H1 (cell line): ENCODE measurements around the gene GPC6. TPM values are rescaled to one million over a fixed set of nuclear protein-coding genes. Genes with fewer than 3 reads are reported as not detected.

Experiments
- CTCF ChIA-PET: fragments of 300-600 bp; sonication (Branson Sonifier 250); formaldehyde crosslinking; loops from one replicate; lab custom pipeline; 2021; ENCODE audit not compliant: partially characterized antibody; lab: Charles Lee
- POLR2A ChIA-PET: fragments of 300-600 bp; sonication (Branson Sonifier 250); formaldehyde crosslinking; loops from one replicate; lab custom pipeline; 2021; ENCODE audit warnings: inconsistent platforms; ENCODE audit not compliant: partially characterized antibody; lab: Charles Lee
- DNase-seq, 2 experiments: peaks; one replicate each; pipeline versions ENCODE4 v3.0.0 to v3.0.0-alpha.2; 2010 to 2022; ENCODE audit warnings: low spot score in 2 of 2, low read depth in 1 of 2, mixed read lengths in 1 of 2
- FAIRE-seq: peaks from 2 replicates; lab custom pipeline; 2011; peaks lifted over from hg19 to GRCh38; lab: Jason Lieb, UNC
- H2AFZ ChIP-seq: 2 replicates; pipeline ENCODE4 v1.8.1; 2012; ENCODE audit warnings: low read length, inconsistent platforms
- H2AK5ac ChIP-seq: 2 replicates; pipeline ENCODE4 v1.6.1; 2013; ENCODE audit warnings: low read depth, low read length
- H2BK120ac ChIP-seq: replicated peaks from 2 replicates; pipeline ENCODE3; 2013; ENCODE audit warnings: low read depth, low read length, inconsistent platforms
- H2BK12ac ChIP-seq: 2 replicates; pipeline ENCODE4 v1.6.1; 2013; ENCODE audit warnings: low read depth, low read length
- H2BK15ac ChIP-seq: 2 replicates; pipeline ENCODE4 v1.6.1; 2013; ENCODE audit warnings: low read length
- H2BK20ac ChIP-seq: 2 replicates; pipeline ENCODE4 v1.6.1; 2013; ENCODE audit warnings: low read length
- H2BK5ac ChIP-seq: 2 replicates; pipeline ENCODE4 v1.6.1; 2013; ENCODE audit warnings: low read depth, low read length
- H3K14ac ChIP-seq: 2 replicates; pipeline ENCODE4 v1.6.1; 2013; ENCODE audit warnings: inconsistent platforms; ENCODE audit not compliant: insufficient read length
- H3K18ac ChIP-seq: 2 replicates; pipeline ENCODE4 v1.6.1; 2013; ENCODE audit warnings: low read length; ENCODE audit errors: extremely low read depth
- H3K23ac ChIP-seq: 2 replicates; pipeline ENCODE4 v1.6.1; 2013; ENCODE audit warnings: inconsistent platforms; ENCODE audit not compliant: insufficient read length
- H3K23me2 ChIP-seq: 2 replicates; pipeline ENCODE4 v1.6.1; 2013; ENCODE audit warnings: low read depth, low read length
- H3K27ac ChIP-seq: 2 replicates; pipeline ENCODE4 v1.6.1; 2011; ENCODE audit warnings: low read depth, low read length, inconsistent platforms
- H3K27me3 ChIP-seq, 4 experiments: replicated peaks in 1 of 4; 1 replicate in 1 of 4; 2 replicates in 3 of 4; pipeline versions ENCODE4 v1.6.1 to v1.8.1; 2011 to 2013; ENCODE audit warnings: low read length in 3 of 4, mild to moderate bottlenecking in 3 of 4, inconsistent platforms in 2 of 4, mixed read lengths in 2 of 4, moderate library complexity in 1 of 4; ENCODE audit not compliant: control insufficient read depth in 3 of 4, insufficient read depth in 3 of 4; ENCODE audit errors: extremely low read depth in 1 of 4
- H3K36me3 ChIP-seq, 4 experiments: 2 replicates each; pipeline versions ENCODE4 v1.6.1 to v1.8.1; 2011 to 2013; ENCODE audit warnings: mild to moderate bottlenecking in 4 of 4, low read length in 3 of 4, moderate library complexity in 2 of 4, control low read depth in 1 of 4, inconsistent platforms in 1 of 4; ENCODE audit not compliant: insufficient read depth in 4 of 4, control insufficient read depth in 2 of 4
- H3K4ac ChIP-seq: replicated peaks from 2 replicates; pipeline ENCODE3; 2013; ENCODE audit warnings: low read length, low read depth, mixed read lengths, inconsistent platforms; ENCODE audit not compliant: insufficient read length
- H3K4me1 ChIP-seq, 4 experiments: replicated peaks in 1 of 4; 1 replicate in 1 of 4; 2 replicates in 3 of 4; pipeline versions ENCODE4 v1.6.1 to v1.8.1; 2011 to 2013; ENCODE audit warnings: low read length in 3 of 4, inconsistent platforms in 2 of 4, mixed read lengths in 1 of 4; ENCODE audit not compliant: insufficient read depth in 4 of 4, control insufficient read depth in 3 of 4
- H3K4me2 ChIP-seq, 2 experiments: 2 replicates each; pipeline versions ENCODE4 v1.6.1 to v1.8.1; 2011 to 2013; ENCODE audit warnings: low read depth in 2 of 2, low read length in 2 of 2, control low read depth in 1 of 2, inconsistent platforms in 1 of 2, mild to moderate bottlenecking in 1 of 2; ENCODE audit not compliant: insufficient read depth in 1 of 2
- H3K4me3 ChIP-seq, 4 experiments: fragments of 200-600, 300-600 bp in 1 of 4; sonication (generic), shearing (Covaris generic), sonication (Bioruptor Twin) in 1 of 4; 2 replicates each; pipeline versions ENCODE4 v1.5.1 to v1.8.1; 2011 to 2016; ENCODE audit warnings: low read length in 4 of 4, low read depth in 3 of 4, control low read depth in 2 of 4, inconsistent platforms in 2 of 4, mild to moderate bottlenecking in 2 of 4, mixed read lengths in 1 of 4, moderate library complexity in 1 of 4; ENCODE audit not compliant: insufficient read depth in 2 of 4; ENCODE audit errors: extremely low read depth in 1 of 4
- H3K56ac ChIP-seq: replicated peaks from 2 replicates; pipeline ENCODE3; 2013; ENCODE audit warnings: low read depth, mild to moderate bottlenecking, mixed read lengths, low read length, inconsistent platforms; ENCODE audit not compliant: insufficient read length
- H3K79me1 ChIP-seq: 2 replicates; pipeline ENCODE4 v1.6.1; 2013; ENCODE audit warnings: low read depth, low read length, control low read depth
- H3K79me2 ChIP-seq, 2 experiments: 2 replicates each; pipeline versions ENCODE4 v1.6.1 to v1.8.1; 2012 to 2013; ENCODE audit warnings: low read length in 2 of 2, mild to moderate bottlenecking in 2 of 2, inconsistent platforms in 1 of 2; ENCODE audit not compliant: insufficient read depth in 2 of 2, control insufficient read depth in 1 of 2
- H3K9ac ChIP-seq, 4 experiments: replicated peaks in 1 of 4; 1 replicate in 1 of 4; 2 replicates in 3 of 4; pipeline versions ENCODE4 v1.6.1 to v1.8.1; 2011 to 2013; ENCODE audit warnings: low read depth in 3 of 4, low read length in 3 of 4, control low read depth in 2 of 4, mild to moderate bottlenecking in 2 of 4, moderate library complexity in 2 of 4, inconsistent platforms in 1 of 4; ENCODE audit errors: extremely low read depth in 1 of 4
- H3K9me3 ChIP-seq, 2 experiments: 2 replicates each; pipeline versions ENCODE4 v1.6.1 to v1.8.1; 2012 to 2013; ENCODE audit warnings: mild to moderate bottlenecking in 2 of 2, moderate library complexity in 2 of 2, control low read depth in 1 of 2, inconsistent platforms in 1 of 2, low read depth in 1 of 2, low read length in 1 of 2, mixed read lengths in 1 of 2; ENCODE audit not compliant: insufficient read depth in 2 of 2
- H4K20me1 ChIP-seq, 2 experiments: replicated peaks in 1 of 2; 2 replicates each; pipeline versions ENCODE3 to v1.8.1; 2011 to 2013; ENCODE audit warnings: inconsistent platforms in 2 of 2, low read length in 2 of 2, mild to moderate bottlenecking in 1 of 2; ENCODE audit not compliant: insufficient read depth in 2 of 2, control insufficient read depth in 1 of 2
- H4K5ac ChIP-seq: 2 replicates; pipeline ENCODE4 v1.6.1; 2013; ENCODE audit warnings: low read length, low read depth, mixed read lengths, inconsistent platforms; ENCODE audit not compliant: insufficient read length
- H4K8ac ChIP-seq: 2 replicates; pipeline ENCODE4 v1.8.0; 2013; ENCODE audit warnings: mild to moderate bottlenecking, moderate library complexity, low read length, inconsistent platforms; ENCODE audit not compliant: insufficient read depth; ENCODE audit errors: extremely low read depth
- H4K91ac ChIP-seq: replicated peaks from 2 replicates; pipeline ENCODE3; 2013; ENCODE audit warnings: low read length, mixed read lengths, inconsistent platforms; ENCODE audit not compliant: insufficient read length
- BACH1 ChIP-seq: IDR thresholded peaks from 2 replicates; pipeline ENCODE4 v1.6.1; 2012; ENCODE audit warnings: low read length, improper control_type of control experiment
- BCL11A ChIP-seq, 2 experiments: IDR thresholded peaks; one replicate each; pipeline ENCODE4 v1.6.1; 2011; ENCODE audit warnings: low read depth in 2 of 2, low read length in 2 of 2, mild to moderate bottlenecking in 2 of 2
- CEBPB ChIP-seq: IDR thresholded peaks from 2 replicates; pipeline ENCODE4 v1.6.1; 2012; ENCODE audit warnings: low read depth, low read length
- EP300 ChIP-seq, 2 experiments: IDR thresholded peaks; 1 replicate in 1 of 2; 2 replicates in 1 of 2; pipeline ENCODE4 v1.6.1; 2011 to 2012; ENCODE audit warnings: low read depth in 2 of 2, low read length in 2 of 2, mild to moderate bottlenecking in 2 of 2, borderline replicate concordance in 1 of 2, inconsistent platforms in 1 of 2, moderate library complexity in 1 of 2
- JUN ChIP-seq: IDR thresholded peaks from 2 replicates; pipeline ENCODE4 v1.6.1; 2011; ENCODE audit warnings: low read depth, mild to moderate bottlenecking, improper control_type of control experiment, low read length
- POLR2A ChIP-seq, 2 experiments: IDR thresholded peaks; 1 replicate in 1 of 2; 2 replicates in 1 of 2; pipeline ENCODE4 v1.6.1; 2011; ENCODE audit warnings: low read depth in 2 of 2, low read length in 2 of 2, mild to moderate bottlenecking in 2 of 2; ENCODE audit errors: control extremely low read depth in 1 of 2
- POU5F1 ChIP-seq: IDR thresholded peaks from 2 replicates; pipeline ENCODE4 v1.6.1; 2011; ENCODE audit warnings: low read depth, mild to moderate bottlenecking, low read length, moderate library complexity
- RAD21 ChIP-seq, 2 experiments: IDR thresholded peaks in 1 of 2; conservative IDR thresholded peaks in 1 of 2; 2 replicates each; pipeline ENCODE4 v1.6.1; 2011; ENCODE audit warnings: low read depth in 2 of 2, low read length in 2 of 2, improper control_type of control experiment in 1 of 2, inconsistent platforms in 1 of 2, mild to moderate bottlenecking in 1 of 2, moderate library complexity in 1 of 2
- RBBP5 ChIP-seq: IDR thresholded peaks from 2 replicates; pipeline ENCODE4 v1.7.1; 2012; ENCODE audit warnings: low read depth, mild to moderate bottlenecking, inconsistent platforms, low read length, moderate library complexity, borderline replicate concordance
- RNF2 ChIP-seq: fragments of 200-900, 300-1000 bp; sonication (generic); IDR thresholded peaks from 2 replicates; pipeline ENCODE4 v1.7.1; 2016; ENCODE audit warnings: borderline replicate concordance, low read depth, mild to moderate bottlenecking, antibody characterized with exemption, low read length; ENCODE audit not compliant: poor library complexity, severe bottlenecking; ENCODE audit errors: missing control alignments
- SIN3A ChIP-seq, 2 experiments: IDR thresholded peaks in 1 of 2; conservative IDR thresholded peaks in 1 of 2; 2 replicates each; pipeline ENCODE4 v1.6.1; 2011 to 2012; ENCODE audit warnings: low read length in 2 of 2, improper control_type of control experiment in 1 of 2, low read depth in 1 of 2, mild to moderate bottlenecking in 1 of 2
- SRF ChIP-seq: IDR thresholded peaks from 2 replicates; pipeline ENCODE4 v1.6.1; 2011; ENCODE audit warnings: mild to moderate bottlenecking, low read depth, low read length, moderate library complexity
- WGBS, 2 experiments: shearing (Covaris generic) in 1 of 2; methylation state at CpG; one replicate each; pipeline versions ENCODE4 v1.1.6 to v1.1.7; 2013 to 2015; ENCODE audit warnings: low lambda C conversion rate in 2 of 2, mixed read lengths in 2 of 2, inconsistent platforms in 1 of 2, low coverage in 1 of 2, missing lambda C conversion rate in 1 of 2; ENCODE audit not compliant: insufficient replicate concordance in 2 of 2, insufficient coverage in 1 of 2, insufficient read length in 1 of 2; ENCODE audit errors: extremely low coverage in 1 of 2, missing lambda C conversion rate in 1 of 2; 5-methylcytosine and 5-hydroxymethylcytosine counted together
- polyA plus RNA-seq, 7 experiments: library from polyadenylated mRNA; depleted of rRNA in 3 of 7; stranded (reverse) in 5 of 7; unstranded in 2 of 7; fragments of >200 nt in 5 of 7; fragments of 200-250 nt in 2 of 7; gene quantifications; 1 replicate in 5 of 7; 2 replicates in 1 of 7; 4 replicates in 1 of 7; pipeline versions ENCODE4 v1.2.1 to v1.2.3, GENCODE V29; 2011 to 2013; ENCODE audit warnings: missing spikeins in 2 of 7, mixed read lengths in 2 of 7
- total RNA-seq: library from RNA; stranded (reverse); fragmentation: NEBNext Ultra II Directional; extraction: Animal tissue kit (Norgen Biotek cat#: 25700); gene quantifications from 2 replicates; pipeline ENCODE4 v1.2.1, GENCODE V29; 2021

Gene GPC6
- total and polyA plus RNA-seq, 2 of the 8 experiments (the other 6 are each of a cell fraction or from before 2014, with no cell fraction given): 5.4 to 12.0 TPM

- H4K91ac ChIP-seq: no peak overlapping the region
- peaks cover 5 to 12% (median 10%) of the 10 kb centered on the region in 4 experiments; a peak in 6 of 7 replicates for H3K4me1 ChIP-seq
- H4K8ac ChIP-seq: no peak overlapping the region
- no peak for TF ChIP-seq RNF2
- no peak for TF ChIP-seq RAD21 (IDR thresholded peaks at IDR 0.05 in 1 of 2, conservative IDR thresholded peaks at IDR 0.05 in 1 of 2; ENCODE audit: low read depth in 2 of 2, low read length in 2 of 2)
- no peak for TF ChIP-seq SRF
- TF ChIP-seq JUN: no peak
- TF ChIP-seq POLR2A (IDR thresholded peaks at IDR 0.05; ENCODE audit: control extremely low read depth in 1 of 2, low read depth in 2 of 2, low read length in 2 of 2): no peak
- TF ChIP-seq CEBPB: no peak
- TF ChIP-seq BCL11A (IDR thresholded peaks at IDR 0.05; ENCODE audit: low read depth in 2 of 2, low read length in 2 of 2): no peak
- TF ChIP-seq RBBP5: no peak
- no peak for TF ChIP-seq BACH1
- no peak for TF ChIP-seq EP300 (IDR thresholded peaks at IDR 0.05; ENCODE audit: borderline replicate concordance in 1 of 2, low read depth in 2 of 2, low read length in 2 of 2)
- TF ChIP-seq SIN3A (conservative IDR thresholded peaks at IDR 0.05 in 1 of 2, IDR thresholded peaks at IDR 0.05 in 1 of 2; ENCODE audit: low read depth in 1 of 2, low read length in 2 of 2): no peak
- TF ChIP-seq POU5F1: no peak
- H2BK12ac ChIP-seq: no peak overlapping the region
- no peak overlapping the region for H3K14ac ChIP-seq
- H3K9me3 ChIP-seq: no peaks in the 10 kb centered on the region
- H3K27ac ChIP-seq: no peak overlapping the region
- H3K4ac ChIP-seq: no peak overlapping the region
- WGBS, 2 experiments: 88% methylated on average over 1 of the region's 1 CpG; no CpG with 5 or more reads in 1 of the 2 experiments
- H2AK5ac ChIP-seq: no peak overlapping the region
- H4K5ac ChIP-seq: no peak overlapping the region
- H3K79me1 ChIP-seq: no peaks in the 10 kb centered on the region
- H3K18ac ChIP-seq: no peak overlapping the region
- no peaks in the 10 kb centered on the region for H4K20me1 ChIP-seq
- DNase-seq (no peak), FAIRE-seq (no peak)
- no peak overlapping the region for H3K23ac ChIP-seq
- no peak overlapping the region for H3K4me3 ChIP-seq
- H2BK120ac ChIP-seq: no peak overlapping the region
- H2BK20ac ChIP-seq: no peak overlapping the region
- H2BK5ac ChIP-seq: no peak overlapping the region
- no peaks in the 10 kb centered on the region for H3K79me2 ChIP-seq
- CTCF ChIA-PET: interaction anchor here (0.6 kb wide), 1 partner anchor 126 kb away, joined by 3 read pairs; no protein-coding TSS in a partner anchor
- H3K36me3 ChIP-seq: no peaks in the 10 kb centered on the region
- H3K23me2 ChIP-seq: no peaks in the 10 kb centered on the region
- H3K27me3 ChIP-seq: no peaks in the 10 kb centered on the region
- POLR2A ChIA-PET: no interaction called here
- H3K56ac ChIP-seq: no peak overlapping the region
- no peak overlapping the region for H3K9ac ChIP-seq
- no peak overlapping the region for H2AFZ ChIP-seq
- H3K4me2 ChIP-seq: no peak overlapping the region
- H2BK15ac ChIP-seq: no peak overlapping the region
Observed at GRCh38 chr13:94315188-94315587, 1088.6 kb downstream of the GPC6 start.
